ENCODE results near the gene ADGRL2. TPM values are rescaled to one million over a fixed set of nuclear protein-coding genes. Genes with fewer than 3 reads are reported as not detected.

Gene ADGRL2
- total RNA-seq, 1 donor from 2014 or later, result 21.6 TPM

- TF ChIP-seq CTCF (conservative IDR thresholded peaks at IDR 0.05; ENCODE audit: low read depth, low read length), result no peak
- no peak overlapping the region for H3K4me3 ChIP-seq (ENCODE audit: low read depth, low read length)
- no peak for DNase-seq (ENCODE audit: low read depth)
These were observed 5.0 kb downstream of the ADGRL2 start for GRCh38 chr1:81805537-81806431.

- no peak for DNase-seq (ENCODE audit: low read depth)
These were observed 5.7 kb downstream of the ADGRL2 start for GRCh38 chr1:81806432-81806770.

GRCh38 chr1:81808760-81809159 is 8.0 kb downstream of the ADGRL2 start:
- peak; percentile 39 for TF ChIP-seq CTCF (conservative IDR thresholded peaks at IDR 0.05; ENCODE audit: low read depth, low read length)
- DNase-seq (ENCODE audit: low read depth), result no peak
- peak overlapping the region; percentile 28 for H3K4me3 ChIP-seq (ENCODE audit: low read depth, low read length)

More at GRCh38 chr1:81806432-81806770, 5.7 kb downstream of the ADGRL2 start:
- TF ChIP-seq CTCF (conservative IDR thresholded peaks at IDR 0.05; ENCODE audit: low read depth, low read length), result no peak
- no peak overlapping the region for H3K4me3 ChIP-seq (ENCODE audit: low read depth, low read length)

- DNase-seq (ENCODE audit: low read depth), result no peak
- no peak for TF ChIP-seq CTCF (conservative IDR thresholded peaks at IDR 0.05; ENCODE audit: low read depth, low read length)
- H3K4me3 ChIP-seq (ENCODE audit: low read depth, low read length), result no peak overlapping the region
These were observed 9.1 kb downstream of the ADGRL2 start for GRCh38 chr1:81809808-81810207.

- no peak overlapping the region for H3K4me3 ChIP-seq (ENCODE audit: low read depth, low read length)
- peak; percentile 43 for TF ChIP-seq CTCF (conservative IDR thresholded peaks at IDR 0.05; ENCODE audit: low read depth, low read length)
- DNase-seq (ENCODE audit: low read depth), result no peak
These were observed 11.1 kb downstream of the ADGRL2 start for GRCh38 chr1:81811757-81812371.

GRCh38 chr1:81812712-81813111 is 12.0 kb downstream of the ADGRL2 start:
- H3K4me3 ChIP-seq (ENCODE audit: low read depth, low read length), result peak overlapping the region; percentile 16
- DNase-seq (ENCODE audit: low read depth), result no peak
- no peak for TF ChIP-seq CTCF (conservative IDR thresholded peaks at IDR 0.05; ENCODE audit: low read depth, low read length)

All from epithelial cell of proximal tubule (primary cell).